ENCODE data around the gene IGF2R.
"Not testable (repeated sequence)": the region's sequence is repeated elsewhere in the genome, so short reads cannot be mapped to it uniquely, and the experiment has no call there.

IGF2R gene

DNA sequence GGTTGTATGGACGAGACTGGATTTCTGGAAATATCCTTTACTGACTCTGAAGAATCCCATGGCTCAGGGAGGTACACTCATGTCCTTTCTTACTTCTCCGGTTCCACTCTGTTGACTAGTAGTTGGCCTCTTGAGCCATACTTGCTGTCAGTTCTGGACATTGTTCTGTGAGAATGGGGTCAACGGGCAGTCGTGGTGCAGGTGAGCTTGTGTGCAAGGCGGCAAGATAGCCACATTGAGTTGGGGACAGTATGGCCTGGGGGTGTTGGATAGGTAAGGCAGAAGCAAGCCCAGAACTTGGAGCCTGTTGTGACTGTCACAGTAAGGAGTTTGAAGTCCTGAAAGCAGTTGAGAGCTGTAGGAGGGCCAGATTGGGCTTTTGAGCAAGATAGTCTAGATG, 139.2 kb downstream of the IGF2R start:
- DNase-seq = no peak

DNA sequence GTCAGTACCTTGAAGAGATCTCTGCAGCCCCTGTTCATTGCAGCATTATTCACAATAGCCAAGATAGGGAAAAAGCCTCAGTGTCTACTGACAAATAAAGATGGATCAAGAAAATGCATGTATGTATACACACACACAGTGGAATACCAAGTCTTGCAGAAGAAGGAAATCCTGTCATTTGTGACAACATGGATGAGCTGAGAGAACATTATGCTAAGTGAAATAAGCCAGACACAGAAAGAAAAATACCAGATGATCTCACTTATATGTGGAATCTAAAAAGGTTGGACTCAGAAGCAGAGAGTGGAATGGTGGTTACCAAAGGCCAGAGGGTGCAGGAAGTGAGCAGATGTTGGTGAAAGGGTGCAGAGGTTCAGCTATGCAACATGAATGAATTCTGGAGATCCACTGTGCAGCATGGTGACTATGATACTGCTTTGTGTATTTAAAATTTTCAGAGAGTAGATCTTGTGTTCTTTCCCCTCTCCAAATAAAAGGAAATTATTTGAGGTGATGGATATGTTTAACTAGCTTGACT, 141.8 kb downstream of the IGF2R start:
- no peak for DNase-seq

DNA sequence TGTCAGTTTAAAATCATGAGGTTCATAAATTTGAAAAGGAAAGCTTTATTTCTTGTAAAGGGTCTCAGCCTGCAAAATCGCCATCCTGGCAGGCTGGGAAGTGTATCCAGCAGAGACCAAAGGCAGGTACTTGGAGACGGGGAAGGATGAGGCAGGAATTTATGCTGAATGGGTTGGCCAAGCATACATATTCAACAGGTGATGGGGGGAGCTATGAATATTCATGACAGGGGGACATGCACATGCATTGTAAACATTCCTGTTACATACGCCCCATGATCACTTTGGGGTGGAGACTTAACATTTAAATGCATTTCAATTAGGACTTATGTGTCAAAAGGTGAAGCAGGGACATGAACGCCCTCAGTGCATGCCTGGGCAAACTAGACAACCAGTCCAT, 142.9 kb downstream of the IGF2R start:
- DNase-seq = no peak

DNA sequence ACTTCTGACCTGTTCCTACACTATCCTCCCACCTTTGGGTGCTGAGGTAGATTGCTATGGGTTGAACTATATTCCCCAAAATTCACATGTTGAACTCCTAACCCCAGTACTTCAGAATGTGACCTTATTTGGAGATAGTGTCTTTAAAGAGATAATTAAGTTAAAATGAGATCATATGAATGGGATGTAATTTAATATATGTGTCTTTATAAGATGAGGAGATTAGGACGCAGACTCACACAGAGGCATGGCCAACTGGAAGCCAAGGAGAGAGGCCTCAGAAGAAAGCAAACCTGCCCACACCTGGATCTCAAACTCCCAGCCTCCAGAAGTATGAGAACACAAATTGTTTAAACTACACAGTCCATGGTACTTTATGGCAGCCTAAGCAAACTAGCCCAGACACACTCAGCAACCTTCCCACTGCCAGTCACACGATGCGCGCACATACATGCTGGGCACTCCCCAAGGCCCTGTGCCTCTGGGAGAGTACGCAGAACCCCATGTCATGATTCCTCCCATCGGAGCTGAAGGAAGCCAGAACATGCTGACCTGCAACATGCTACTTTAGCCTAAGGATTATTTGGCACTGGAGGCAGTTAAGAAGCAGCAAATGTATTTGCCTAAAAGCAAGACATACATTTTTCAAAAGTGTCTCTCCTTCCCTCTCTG, 143.9 kb downstream of the IGF2R start:
- DNase-seq = no peak

DNA sequence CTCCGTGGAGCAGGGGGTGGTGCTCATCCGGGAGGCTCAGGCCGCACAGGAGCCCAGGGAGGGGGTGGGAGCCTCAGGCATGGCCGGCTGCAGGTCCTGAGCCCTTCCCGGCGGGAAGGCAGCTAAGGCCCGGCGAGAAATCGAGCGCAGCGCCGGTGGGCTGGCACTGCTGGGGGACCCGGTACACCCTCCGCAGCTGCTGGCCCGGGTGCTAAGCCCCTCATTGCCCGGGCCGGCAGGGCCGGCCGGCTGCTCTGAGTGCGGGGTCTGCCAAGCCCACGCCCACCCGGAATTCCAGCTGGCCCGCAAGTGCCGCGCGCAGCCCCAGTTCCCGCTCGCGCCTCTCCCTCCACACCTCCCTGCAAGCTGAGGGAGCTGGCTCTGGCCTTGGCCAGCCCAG, 145.7 kb downstream of the IGF2R start:
- DNase-seq = not testable (repeated sequence)

DNA sequence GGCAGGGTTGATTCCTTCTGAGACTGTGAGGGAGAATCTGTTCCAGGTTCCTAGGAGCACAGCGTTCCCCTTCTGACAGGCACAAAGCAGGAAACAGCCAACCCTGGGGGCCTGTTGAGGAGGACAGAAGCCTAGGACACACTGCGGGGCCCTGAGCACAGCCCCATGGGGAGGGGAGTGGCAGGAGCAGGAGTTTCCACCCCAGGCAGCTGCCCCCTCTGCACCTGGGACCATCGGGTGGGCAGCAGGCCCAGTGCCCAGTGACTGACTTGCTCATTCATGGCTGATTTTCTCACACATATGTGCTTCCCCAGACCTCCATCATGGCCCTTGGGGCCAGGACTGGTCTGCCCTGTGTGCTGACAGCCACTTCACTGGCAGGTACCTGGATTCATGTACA, 146.5 kb downstream of the IGF2R start:
- no peak for DNase-seq

DNA sequence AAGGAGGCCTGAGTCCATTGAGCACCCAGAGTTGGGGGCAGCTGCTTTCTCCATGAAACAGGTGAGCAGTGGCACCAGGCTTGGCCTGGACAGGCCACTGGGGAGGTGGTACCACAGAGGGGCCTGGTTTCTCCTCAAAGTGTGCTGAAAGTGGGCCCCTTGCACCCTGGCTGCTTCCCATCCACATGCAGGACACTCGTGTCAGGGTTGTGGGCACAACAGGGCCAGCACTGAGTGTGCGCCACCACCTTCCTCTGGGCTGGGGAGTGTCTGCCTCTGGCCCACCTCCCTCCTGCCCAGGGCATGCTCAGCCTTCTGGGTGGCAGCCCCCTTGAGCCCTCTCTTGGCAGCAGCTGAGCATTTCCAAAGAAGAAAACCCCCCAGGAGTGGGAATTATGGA, 147.5 kb downstream of the IGF2R start:
- no peak for DNase-seq

DNA sequence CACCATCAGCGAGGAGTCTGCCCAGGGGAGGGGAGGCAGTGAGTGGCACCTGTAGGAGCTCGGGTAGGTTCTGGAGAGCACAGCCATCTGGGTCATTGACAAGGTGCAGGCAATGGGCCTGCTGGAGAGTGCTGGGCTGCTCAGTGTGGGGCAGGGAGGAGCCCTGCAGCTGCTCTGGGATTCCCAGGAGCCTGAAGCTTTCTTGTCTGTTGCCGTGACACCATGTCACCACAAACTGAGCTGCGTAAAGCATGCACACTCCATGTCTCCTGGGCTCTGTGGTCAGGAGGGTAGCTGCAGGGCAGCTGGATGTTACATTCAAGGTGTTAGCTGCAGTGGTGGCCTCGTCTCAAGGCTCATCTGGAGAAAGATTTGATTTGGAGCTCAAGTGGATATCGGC, 148.3 kb downstream of the IGF2R start:
- DNase-seq = no peak

DNA sequence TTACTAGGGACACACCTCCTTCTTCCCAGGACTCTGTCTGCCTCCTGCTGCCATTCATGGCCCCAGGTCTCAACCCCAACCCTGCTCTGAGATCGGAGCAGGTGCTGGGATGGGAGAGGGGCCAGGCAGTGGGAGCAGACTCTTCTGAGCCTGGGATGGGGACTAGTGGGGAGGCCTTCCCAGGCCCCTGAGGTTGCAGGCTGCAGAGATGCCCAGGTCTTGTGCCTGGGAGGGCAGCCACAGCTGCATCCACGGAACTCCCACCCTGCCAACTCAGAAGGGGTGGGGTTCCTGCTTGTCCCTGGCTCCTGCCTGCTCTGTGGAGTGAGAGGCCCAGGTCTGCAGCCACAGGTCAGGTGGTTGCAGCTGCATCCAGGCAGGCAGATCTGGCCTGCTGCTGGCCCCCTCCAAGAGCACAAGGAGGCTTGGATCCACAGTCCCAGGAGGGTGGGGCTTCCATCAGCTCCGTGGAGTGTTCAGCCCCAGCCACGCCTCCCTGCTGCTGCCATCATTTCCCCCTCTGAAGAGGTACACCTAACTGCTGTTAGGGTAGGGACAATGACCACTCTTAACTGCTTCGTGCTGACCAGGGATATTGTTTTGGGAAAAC, 149.8 kb downstream of the IGF2R start:
- no peak for DNase-seq

DNA sequence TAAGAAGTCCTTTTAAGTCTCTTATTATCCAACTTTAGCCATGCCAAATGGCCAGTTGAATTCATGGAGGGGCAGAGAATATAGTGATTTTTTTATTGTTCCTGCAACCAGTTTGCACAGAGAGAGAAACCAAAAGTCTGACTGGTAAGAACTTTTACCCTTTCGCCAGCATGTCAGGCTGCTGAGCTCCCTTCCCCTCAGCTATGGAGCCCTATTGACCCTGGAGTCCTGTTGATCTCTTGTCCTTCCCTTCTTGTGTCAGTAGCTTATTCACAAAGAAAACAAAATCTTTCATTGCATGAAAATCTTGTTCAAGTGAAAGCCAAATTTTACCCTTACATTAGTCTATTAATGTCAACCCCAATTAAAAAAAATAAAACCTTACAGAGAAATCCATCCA, 151.2 kb downstream of the IGF2R start:
- DNase-seq = no peak

DNA sequence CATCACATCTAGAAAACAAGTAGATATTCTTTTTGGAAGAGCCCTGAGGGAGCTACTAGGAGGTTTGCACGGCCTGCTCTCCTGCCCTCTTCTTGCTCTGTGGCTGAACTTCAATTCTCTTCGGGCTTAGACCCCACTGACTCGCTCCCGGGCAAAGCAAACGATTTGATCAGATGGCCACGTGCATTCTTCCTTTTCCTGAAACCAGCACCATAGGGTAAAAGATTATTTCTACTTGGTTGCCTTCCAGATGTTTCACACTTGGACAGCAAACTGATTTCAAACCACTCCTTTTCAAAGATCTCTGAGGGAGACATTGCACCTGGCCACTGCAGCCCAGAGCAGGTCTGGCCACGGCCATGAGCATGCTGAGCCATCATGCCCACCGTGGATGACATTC, 152.7 kb downstream of the IGF2R start, which contains the start of gene SLC22A1:
Gene SLC22A1 (plus strand): TSS at position 258 of the 400 bp plus-strand sequence. CDS start 121 bp downstream, at position 379.
- no peak for DNase-seq

DNA sequence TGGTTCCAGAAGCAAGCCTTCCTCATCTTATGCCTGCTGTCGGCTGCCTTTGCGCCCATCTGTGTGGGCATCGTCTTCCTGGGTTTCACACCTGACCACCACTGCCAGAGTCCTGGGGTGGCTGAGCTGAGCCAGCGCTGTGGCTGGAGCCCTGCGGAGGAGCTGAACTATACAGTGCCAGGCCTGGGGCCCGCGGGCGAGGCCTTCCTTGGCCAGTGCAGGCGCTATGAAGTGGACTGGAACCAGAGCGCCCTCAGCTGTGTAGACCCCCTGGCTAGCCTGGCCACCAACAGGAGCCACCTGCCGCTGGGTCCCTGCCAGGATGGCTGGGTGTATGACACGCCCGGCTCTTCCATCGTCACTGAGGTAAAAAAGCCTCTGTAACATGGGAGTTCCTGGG, 153.1 kb downstream of the IGF2R start:
- no peak for DNase-seq

DNA sequence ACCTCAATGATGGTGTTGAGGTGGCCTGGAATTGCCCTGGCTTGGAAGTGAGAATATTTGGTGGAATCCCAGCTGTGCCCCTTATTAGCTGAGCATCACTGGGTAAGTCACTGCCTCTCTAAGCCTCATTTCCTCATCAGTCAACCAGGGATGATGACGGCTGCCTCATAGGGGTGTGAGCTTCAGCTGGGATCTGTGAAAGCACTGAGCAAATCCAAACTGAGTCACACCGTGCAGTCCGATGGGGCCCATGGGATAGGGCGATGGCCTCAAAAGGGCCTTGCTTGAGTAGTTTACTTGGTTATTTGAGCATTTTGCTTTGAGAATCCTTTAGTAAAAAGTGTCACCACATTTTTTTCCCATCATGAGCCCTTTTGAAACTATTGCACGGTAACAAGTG, 153.9 kb downstream of the IGF2R start:
- no peak for DNase-seq

DNA sequence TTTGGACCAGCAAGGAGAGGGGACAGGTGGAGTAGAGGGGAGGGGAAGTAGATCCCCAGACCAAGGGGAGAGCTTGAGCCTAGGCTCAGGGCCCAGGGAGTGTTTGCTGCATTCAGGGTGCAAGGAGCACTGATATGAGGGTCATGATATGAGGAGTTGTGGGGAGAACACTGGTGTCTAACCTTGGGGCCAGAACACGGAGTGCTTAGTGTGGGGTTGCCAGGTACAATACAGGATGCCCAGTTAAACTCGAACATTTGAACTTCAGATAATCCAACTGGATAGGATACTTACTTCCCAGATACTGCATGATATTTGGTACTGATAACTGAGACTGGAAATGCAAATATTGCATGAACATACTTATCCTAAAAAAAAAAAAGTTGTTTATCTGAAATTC, 155.1 kb downstream of the IGF2R start:
- DNase-seq = no peak

DNA sequence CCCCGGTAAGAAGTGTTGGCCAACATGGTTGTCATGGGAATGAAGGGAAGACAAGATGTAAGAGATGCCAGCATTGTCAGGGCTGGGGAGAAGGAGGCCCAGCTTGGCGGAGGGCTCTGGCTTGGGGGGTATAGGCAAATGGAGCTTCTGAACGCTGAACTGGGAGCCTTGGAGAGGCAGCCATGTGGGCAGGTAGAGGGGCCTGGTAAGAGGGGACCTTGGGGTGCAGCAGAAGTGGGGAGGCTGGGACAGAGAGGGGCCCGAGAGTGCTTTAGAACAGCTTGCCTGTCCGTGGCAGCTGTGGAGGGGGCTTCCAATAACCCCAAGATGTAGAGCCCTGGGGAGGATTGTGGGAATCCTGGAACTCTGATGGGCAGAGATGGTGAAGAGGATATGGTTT, 155.7 kb downstream of the IGF2R start:
- no peak for DNase-seq

DNA sequence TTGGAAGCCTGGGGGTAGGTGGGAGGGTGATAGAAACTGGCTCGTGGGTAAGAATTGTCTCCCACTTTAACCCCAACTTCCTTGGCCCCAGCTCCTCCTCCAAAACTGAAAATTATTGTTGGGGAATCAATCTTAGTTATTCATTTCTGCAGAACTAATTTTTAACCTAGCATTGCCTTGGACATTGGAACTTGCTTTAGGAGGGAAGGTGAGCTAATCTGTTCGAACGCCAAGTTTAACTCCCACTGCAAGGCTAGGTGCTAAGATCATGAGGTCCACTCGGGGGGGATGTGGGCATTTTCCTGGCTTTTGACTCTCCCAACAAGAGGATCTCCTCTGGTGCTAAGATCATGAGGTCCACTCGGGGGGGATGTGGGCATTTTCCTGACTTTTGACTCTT, 156.2 kb downstream of the IGF2R start:
- DNase-seq = not testable (repeated sequence)

DNA sequence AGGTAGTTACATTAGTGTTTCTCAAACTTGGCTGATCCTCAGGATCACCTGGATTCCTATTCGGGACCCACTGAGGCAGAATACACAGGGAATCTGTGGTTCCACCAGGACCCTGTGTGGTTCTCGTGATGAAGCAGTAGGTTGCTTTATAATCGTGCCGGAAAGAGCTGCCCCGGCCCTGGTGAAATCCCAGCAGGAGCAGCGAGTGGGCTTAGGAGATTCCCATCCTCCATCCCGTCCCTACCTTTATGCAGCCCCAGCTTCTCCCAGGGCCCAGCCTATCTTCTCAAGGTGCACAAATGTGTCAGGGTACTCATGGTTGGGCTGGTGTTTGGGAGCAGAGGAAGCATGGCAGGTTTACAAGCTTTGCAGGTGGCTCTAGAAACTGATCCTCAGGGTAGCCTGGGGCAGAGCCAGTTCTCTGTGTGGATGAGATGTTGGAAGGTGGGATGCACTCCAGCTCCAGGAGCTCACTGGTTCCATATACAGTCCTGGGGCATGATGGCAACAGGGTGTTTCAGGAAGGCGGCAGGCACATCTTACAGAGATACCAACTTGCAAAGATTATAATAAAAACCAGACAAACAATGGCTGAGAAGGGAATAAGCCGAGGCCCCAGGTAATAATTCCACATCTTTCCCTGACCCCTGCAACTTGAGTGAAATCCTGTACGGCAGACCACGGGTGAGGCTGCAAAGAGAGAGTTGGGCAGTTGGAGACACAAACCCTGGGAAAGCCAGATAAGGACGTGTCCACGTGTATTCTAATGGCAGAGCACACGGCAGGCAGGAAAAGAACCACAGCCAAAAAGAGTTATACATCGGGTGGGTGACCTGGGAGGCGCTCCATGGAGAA, 158.6 kb downstream of the IGF2R start:
- DNase-seq = no peak

DNA sequence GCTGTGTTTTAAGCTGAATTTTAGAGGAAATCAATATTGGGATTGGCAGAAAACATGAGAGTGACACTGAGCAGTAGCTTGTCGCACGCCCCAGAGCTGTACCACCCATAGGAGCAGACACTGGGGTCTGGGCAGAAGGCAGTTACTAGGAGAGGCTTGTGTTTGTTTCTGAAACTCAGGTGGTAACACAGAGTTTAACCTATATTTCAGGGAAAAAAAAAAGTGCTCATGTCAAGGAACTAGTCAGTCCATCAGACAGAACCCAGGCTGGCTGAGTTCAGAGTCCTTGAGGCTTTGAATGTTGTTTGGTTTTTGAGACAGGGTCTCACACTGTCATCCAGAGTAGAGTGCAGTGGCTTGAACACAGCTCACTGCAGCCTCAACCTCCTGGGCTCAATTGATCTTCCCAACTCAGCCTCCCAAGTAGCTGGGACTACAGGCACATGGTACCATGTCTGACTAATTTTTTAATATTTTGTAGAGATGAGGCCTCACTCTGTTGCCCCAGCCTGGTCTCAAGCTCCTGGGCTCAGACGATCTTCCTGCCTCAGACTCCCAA, 159.3 kb downstream of the IGF2R start:
- no peak for DNase-seq

DNA sequence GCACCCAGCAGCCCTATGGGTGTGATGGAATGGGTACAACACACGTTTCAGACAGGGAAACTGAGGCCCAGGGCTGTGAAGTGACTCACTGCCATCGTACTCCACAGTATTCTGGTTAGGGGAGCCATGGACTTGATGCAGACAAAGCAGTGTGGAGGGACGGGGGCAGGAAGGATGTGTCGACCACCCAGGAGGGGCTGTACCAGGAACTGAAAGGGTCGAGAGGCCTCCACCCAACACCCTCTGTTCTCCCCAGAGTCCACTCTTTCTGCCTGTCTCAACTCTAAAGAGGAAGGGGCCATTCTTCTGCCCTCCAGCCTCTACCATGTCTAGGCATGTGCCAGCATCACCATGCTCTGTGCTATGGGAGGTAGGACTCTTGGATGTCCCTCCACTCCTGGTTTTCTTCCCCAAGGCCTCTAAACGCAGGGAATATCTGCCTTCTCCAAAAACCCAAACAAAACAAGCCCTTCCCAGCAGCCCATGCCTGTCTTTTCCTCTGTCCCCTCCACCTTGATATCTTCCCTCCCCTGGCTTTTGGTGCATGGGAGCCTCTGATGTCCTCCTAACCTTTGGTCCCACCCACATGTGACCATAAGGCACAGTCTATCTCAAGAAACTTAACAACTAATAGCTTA, 160.1 kb downstream of the IGF2R start:
- no peak for DNase-seq

DNA sequence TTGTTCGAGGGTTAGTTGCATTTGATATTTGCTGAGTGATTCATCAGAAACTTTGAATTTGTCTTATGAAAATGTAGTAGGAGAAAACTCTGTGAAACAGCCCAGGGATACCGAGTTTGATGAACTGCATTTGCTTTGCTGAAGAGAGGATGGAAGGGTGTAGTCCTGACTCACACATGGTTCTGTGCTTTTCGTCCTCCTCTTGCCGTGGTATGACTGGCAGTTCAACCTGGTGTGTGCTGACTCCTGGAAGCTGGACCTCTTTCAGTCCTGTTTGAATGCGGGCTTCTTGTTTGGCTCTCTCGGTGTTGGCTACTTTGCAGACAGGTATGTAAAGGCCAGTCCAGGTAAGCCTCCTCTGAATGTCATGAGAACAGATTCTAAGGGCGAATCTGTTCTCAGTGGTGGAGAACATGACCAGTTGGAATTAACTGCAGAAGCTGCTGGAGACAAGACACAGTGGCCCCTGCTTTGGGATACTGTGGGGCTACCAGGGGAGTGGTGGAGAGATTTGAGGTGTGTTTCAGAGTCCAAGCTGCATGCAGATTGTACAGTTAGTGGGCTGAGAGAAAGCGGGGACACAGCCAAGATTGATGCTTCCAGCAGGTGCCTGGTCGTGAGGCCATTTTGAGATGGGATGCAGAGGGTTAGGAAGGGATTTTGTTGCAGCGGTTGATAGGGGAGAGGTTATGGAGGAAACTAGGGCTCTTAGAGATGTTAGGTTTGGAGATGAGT, 161.2 kb downstream of the IGF2R start:
- no peak for DNase-seq

DNA sequence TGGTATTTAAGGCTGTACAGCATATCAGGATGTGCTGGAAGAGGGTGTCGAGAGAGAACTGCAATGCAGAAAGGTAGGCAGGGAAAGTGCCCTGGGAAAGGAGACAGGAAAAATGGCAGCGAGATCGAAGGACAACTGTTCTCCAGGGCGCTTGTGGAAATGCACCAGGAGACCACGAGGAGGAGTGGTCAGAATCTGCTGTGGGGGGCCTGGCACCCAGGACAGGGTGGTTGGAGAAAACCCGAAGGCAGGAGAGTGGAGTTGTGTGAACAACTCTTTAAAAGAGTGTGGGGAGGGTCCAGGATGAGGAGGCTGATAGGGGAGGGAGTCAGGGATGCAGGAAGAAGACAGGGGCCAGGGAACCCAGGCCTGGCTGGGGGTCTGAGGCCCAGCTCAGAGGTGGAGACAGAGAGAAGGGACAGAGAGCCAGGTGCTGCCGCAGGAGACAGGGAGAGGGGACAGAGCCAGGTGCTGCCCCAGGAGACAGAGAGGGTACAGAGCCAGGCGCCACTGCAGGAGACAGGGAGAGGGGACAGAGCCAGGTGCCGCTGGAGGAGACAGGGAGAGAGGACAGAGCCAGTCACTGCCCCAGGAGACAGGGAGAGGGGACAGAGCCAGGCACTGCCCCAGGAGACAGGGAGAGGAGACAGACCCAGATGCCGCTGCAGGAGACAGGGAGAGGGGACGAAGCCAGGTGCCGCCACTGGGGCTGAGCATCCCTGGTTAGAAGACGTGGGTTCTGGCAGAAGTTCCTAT, 162.0 kb downstream of the IGF2R start:
- no peak for DNase-seq
